SK-N-MC (cell line): ENCODE measurements around the gene CTNNA3.

Source experiments
- EZH2 ChIP-seq: fragments of 200-600 bp; sonication (generic); IDR thresholded peaks from one replicate; pipeline ENCODE4 v1.6.1; 2017; ENCODE audit warnings: antibody characterized with exemption
- FOXP2 ChIP-seq: optimal IDR thresholded peaks from 2 replicates; pipeline ENCODE3; 2011; ENCODE audit warnings: mild to moderate bottlenecking, moderate library complexity; ENCODE audit not compliant: insufficient read depth; ENCODE audit errors: extremely low read length, control extremely low read depth
- POLR2AphosphoS5 ChIP-seq: IDR thresholded peaks from 2 replicates; pipeline ENCODE4 v1.6.1; 2012; ENCODE audit warnings: mild to moderate bottlenecking, low read depth, low read length, borderline replicate concordance

DNA sequence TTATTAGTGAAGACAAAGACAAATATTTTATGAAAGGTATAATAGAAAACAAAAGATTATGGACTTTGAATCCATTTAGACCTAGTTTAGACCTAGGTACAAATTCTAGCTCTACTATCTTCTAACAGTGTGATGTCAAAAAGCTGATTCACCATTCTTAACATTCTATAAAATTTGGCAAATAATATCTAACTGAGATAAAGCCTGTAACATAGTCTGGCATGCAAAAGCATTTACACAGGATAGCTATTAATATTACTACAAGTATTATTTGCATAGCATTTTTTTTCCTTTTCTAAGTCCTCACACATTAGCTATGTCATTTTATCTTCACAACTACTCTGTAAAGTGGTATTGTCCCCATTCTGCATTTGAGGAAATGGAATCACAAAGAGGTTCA lies 949.7 kb downstream of the CTNNA3 start:
- TF ChIP-seq EZH2 (no peak), POLR2AphosphoS5 (no peak), FOXP2 (no peak)
